ENCODE results near the gene GABARAPL2.

GABARAPL2 gene

GRCh38 chr16:75590920-75591843 lies 25.0 kb downstream of the GABARAPL2 start:
- peak; percentile 89 for DNase-seq (ENCODE audit: low read depth, low spot score)

- peak; percentile 20 for DNase-seq (ENCODE audit: low read depth, low spot score)
Measured at GRCh38 chr16:75591927-75592326, 25.7 kb downstream of the GABARAPL2 start.

- no peak for DNase-seq (ENCODE audit: low read depth, low spot score)
Measured at GRCh38 chr16:75593308-75593707, 27.1 kb downstream of the GABARAPL2 start.

- peak; percentile 80 for DNase-seq (ENCODE audit: low read depth, low spot score)
Measured at GRCh38 chr16:75593825-75594820, 27.9 kb downstream of the GABARAPL2 start.

- DNase-seq (ENCODE audit: low read depth, low spot score): no peak
Measured at GRCh38 chr16:75599452-75600277, 33.5 kb downstream of the GABARAPL2 start.

GRCh38 chr16:75603241-75603640 lies 37.1 kb downstream of the GABARAPL2 start:
- no peak for DNase-seq (ENCODE audit: low read depth, low spot score)

- DNase-seq (ENCODE audit: low read depth, low spot score): no peak
Measured at GRCh38 chr16:75606507-75606906, 40.3 kb downstream of the GABARAPL2 start.

GRCh38 chr16:75614066-75614897 lies 48.1 kb downstream of the GABARAPL2 start:
- no peak for DNase-seq (ENCODE audit: low read depth, low spot score)

GRCh38 chr16:75615619-75616018 lies 49.4 kb downstream of the GABARAPL2 start:
- no peak for DNase-seq (ENCODE audit: low read depth, low spot score)

GRCh38 chr16:75616521-75617010 lies 50.4 kb downstream of the GABARAPL2 start:
- no peak for DNase-seq (ENCODE audit: low read depth, low spot score)

- DNase-seq (ENCODE audit: low read depth, low spot score): no peak
Measured at GRCh38 chr16:75617121-75617520, 50.9 kb downstream of the GABARAPL2 start.

- DNase-seq (ENCODE audit: low read depth, low spot score): no peak
Measured at GRCh38 chr16:75618780-75619179, 52.6 kb downstream of the GABARAPL2 start.

- DNase-seq (ENCODE audit: low read depth, low spot score): no peak
Measured at GRCh38 chr16:75620326-75621169, 54.4 kb downstream of the GABARAPL2 start.

GRCh38 chr16:75621170-75621477 lies 54.9 kb downstream of the GABARAPL2 start:
- peak; percentile 29 for DNase-seq (ENCODE audit: low read depth, low spot score)

- DNase-seq (ENCODE audit: low read depth, low spot score): peak; percentile 99
Measured at GRCh38 chr16:75622761-75623605, 56.8 kb downstream of the GABARAPL2 start, which contains the start of gene ADAT1. ADAT1 (minus strand) TSS chr16:75623281; CDS start chr16:75620799, 2,482 bp downstream.

- no peak for DNase-seq (ENCODE audit: low read depth, low spot score)
Measured at GRCh38 chr16:75624921-75625334, 58.7 kb downstream of the GABARAPL2 start.

GRCh38 chr16:75626806-75627205 lies 60.6 kb downstream of the GABARAPL2 start:
- DNase-seq (ENCODE audit: low read depth, low spot score): no peak
